ENCODE measurements around the gene GZMA.
"Not testable (repeated sequence)": the region's sequence is repeated elsewhere in the genome, so short reads cannot be mapped to it uniquely, and the experiment has no call there.

The GZMA gene

DNA sequence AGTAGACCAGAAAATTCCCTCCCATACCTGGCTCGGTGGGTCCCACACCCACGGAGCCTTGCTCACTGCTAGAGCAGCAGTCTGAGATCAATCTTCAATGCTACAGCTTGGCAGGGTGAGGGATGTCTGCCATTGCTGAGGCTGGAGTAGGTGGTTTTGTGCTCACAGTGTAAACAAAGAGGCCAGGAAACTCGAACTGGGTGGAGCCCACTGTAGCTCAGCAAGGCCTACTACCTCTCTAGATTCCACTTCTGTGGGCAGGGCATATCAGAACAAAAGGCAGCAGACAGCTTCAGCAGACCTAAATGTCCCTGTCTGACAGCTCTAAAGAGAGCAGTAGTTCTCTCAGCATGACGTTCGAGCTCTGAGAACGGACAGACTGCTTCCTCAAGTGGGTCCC is 5.6 kb upstream of the GZMA start:
- no peak for FAIRE-seq
- no peak for TF ChIP-seq POLR2A (IDR thresholded peaks at IDR 0.05; ENCODE audit: low read depth, low read length)
- no peak for DNase-seq (ENCODE audit: insufficient read length, low spot score)

DNA sequence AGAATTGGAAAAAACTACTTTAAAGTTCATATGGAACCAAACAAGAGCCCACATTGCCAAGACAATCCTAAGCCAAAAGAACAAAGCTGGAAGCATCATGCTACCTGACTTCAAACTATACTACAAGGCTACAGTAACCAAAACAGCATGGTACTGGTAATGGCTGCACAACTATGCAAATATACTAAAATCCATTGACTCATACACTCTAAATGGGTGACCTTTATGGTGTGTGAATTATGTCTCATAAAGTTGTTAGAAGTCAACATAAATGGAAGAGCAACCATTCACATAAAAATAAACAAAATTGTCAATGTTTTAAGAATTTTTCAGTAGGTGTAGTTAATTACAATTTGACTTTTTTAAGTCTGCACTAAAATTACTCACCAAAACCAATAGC is 1.3 kb upstream of the GZMA start:
- FAIRE-seq; DNase-seq (ENCODE audit: insufficient read length, low spot score): not testable (repeated sequence)

GRCh38 chr5:55101556-55102276 is 730 bp upstream of the GZMA start:
- no peak for DNase-seq (ENCODE audit: insufficient read length, low spot score)
- FAIRE-seq, result no peak
- TF ChIP-seq POLR2A (IDR thresholded peaks at IDR 0.05; ENCODE audit: low read depth, low read length), result no peak

DNA sequence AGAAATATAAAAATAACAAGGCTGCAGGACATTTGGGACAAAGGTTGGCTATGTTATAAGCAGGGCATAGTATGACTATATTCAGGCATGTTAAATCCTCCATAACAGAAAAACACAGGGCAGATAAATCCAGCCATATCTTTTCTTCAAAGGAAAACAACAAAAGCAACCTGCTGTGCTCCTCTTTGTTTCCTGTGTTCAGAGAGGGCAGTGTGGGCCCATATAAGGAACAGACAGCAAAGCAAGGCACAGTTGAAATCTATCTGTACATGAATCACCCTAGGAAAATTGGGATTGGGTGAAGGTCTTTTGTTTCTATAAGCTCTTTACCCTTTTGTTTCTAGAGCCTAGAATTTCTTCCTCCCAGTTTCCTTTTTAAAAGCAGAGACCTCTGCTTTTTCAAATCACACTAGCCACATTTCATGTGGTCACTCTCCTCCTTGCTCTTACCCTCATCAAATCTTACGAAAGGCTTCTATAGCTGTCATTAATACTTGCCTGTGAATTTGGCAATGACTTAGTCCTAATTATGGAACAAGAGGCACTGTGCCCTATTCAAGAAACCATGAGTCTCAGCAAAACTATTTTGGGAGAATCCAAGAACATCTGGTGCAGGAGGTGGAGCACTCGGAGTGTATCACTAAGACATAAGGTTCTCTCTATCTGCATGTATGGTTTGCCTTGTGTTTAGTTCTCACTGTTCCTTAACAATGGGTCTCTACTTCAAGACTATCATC is 1.8 kb downstream of the GZMA start:
- no peak for TF ChIP-seq POLR2A (IDR thresholded peaks at IDR 0.05; ENCODE audit: low read depth, low read length)
- DNase-seq (ENCODE audit: insufficient read length, low spot score) (no peak), FAIRE-seq (no peak)

DNA sequence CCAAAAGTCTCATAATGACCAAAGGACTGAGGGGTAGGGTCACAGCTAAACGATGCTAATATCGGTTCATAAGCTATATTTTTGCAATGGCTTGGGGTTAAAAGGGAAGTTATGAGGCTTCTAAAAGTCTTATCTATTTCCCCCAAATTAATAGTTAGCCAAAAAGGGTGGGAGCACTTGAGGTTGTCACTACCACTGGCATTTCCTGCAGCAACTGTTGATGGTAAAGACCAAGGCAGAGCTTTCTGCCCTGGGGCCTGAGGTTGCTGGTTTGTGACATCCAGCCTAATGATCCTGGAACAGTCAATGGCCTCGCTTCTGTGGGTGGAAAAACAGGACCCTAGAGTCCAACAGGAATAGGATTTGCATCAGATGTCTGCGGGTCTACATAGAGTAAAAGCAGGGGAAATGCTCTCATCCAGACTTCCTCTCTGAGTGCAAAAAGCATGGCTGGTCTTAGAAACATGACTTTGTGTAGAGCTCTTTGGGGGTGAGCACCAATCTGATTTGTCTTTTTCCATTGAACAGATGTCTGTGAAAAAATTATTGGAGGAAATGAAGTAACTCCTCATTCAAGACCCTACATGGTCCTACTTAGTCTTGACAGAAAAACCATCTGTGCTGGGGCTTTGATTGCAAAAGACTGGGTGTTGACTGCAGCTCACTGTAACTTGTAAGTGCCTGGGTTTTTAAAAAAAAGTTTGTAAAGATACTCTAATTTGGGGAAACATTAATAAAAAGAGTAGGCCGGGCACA is 2.7 kb downstream of the GZMA start:
- TF ChIP-seq POLR2A (IDR thresholded peaks at IDR 0.05; ENCODE audit: low read depth, low read length), result no peak
- no peak for FAIRE-seq
- no peak for DNase-seq (ENCODE audit: insufficient read length, low spot score)

DNA sequence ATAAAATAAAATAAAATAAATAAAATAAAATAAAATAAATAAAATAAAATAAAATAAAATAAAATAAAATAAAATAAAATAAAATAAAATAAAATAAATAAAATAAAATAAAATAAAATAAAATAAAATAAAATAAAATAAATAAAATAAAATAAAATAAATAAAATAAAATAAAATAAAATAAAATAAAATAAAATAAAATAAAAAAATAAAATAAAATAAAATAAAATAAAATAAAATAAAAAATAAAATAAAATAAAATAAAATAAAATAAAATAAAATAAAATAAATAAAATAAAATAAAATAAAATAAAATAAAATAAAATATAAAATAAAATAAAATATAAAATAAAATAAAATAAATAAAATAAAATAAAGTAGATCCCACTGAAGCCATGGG is 3.5 kb downstream of the GZMA start:
- not testable (repeated sequence) for DNase-seq (ENCODE audit: insufficient read length, low spot score); FAIRE-seq

DNA sequence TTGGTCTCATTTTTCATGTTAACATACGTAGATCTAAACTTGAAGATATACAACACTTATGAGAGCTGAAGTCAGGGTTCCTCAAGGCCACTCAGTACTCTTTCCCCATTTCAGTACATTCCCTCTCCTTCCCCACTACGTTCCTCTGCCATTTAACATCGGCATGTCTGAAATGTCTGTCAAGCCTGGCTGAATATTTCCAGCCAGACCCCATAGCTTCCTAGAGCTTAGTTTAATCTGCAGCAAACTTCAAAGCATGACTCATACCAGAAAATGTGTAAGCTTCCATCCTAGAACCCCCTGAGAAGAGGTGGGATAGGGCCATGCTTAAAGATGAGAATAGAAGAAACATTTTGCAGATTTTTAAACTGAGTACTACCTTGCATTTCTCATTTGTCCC is 6.2 kb downstream of the GZMA start:
- TF ChIP-seq POLR2A (IDR thresholded peaks at IDR 0.05; ENCODE audit: low read depth, low read length), result no peak
- DNase-seq (ENCODE audit: insufficient read length, low spot score) (no peak), FAIRE-seq (no peak)

DNA sequence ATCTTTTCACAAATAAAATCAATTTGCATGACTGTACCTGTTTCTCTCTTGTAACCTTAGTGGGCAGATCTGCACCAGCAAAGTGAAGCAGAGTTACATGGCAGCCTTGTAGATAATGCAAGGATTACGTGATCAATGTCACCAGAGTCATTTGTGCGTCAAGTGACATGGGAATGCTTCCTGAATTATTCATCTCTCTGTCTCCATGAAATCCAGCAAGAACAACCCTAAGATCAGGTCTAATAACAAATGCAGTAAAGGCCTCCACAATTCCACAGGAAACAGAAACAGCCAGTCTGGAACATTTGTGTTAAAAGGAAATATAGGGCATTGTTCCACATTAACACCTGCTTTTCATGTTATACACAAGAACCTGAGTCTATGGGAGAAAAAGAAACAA is 7.8 kb downstream of the GZMA start:
- FAIRE-seq (no peak), DNase-seq (ENCODE audit: insufficient read length, low spot score) (no peak)
- TF ChIP-seq POLR2A (IDR thresholded peaks at IDR 0.05; ENCODE audit: low read depth, low read length), result no peak

GRCh38 chr5:55113327-55113726 is 10.9 kb downstream of the GZMA start:
- no peak for DNase-seq (ENCODE audit: insufficient read length, low spot score)
- FAIRE-seq, result no peak
- TF ChIP-seq POLR2A (IDR thresholded peaks at IDR 0.05; ENCODE audit: low read depth, low read length), result no peak

GRCh38 chr5:55114061-55114460 is 11.6 kb downstream of the GZMA start:
- no peak for DNase-seq (ENCODE audit: insufficient read length, low spot score)
- no peak for FAIRE-seq
- TF ChIP-seq POLR2A (IDR thresholded peaks at IDR 0.05; ENCODE audit: low read depth, low read length), result no peak

GRCh38 chr5:55123365-55123764 is 20.9 kb downstream of the GZMA start:
- no peak for DNase-seq (ENCODE audit: insufficient read length, low spot score)
- no peak for FAIRE-seq
- TF ChIP-seq POLR2A (IDR thresholded peaks at IDR 0.05; ENCODE audit: low read depth, low read length), result no peak

DNA sequence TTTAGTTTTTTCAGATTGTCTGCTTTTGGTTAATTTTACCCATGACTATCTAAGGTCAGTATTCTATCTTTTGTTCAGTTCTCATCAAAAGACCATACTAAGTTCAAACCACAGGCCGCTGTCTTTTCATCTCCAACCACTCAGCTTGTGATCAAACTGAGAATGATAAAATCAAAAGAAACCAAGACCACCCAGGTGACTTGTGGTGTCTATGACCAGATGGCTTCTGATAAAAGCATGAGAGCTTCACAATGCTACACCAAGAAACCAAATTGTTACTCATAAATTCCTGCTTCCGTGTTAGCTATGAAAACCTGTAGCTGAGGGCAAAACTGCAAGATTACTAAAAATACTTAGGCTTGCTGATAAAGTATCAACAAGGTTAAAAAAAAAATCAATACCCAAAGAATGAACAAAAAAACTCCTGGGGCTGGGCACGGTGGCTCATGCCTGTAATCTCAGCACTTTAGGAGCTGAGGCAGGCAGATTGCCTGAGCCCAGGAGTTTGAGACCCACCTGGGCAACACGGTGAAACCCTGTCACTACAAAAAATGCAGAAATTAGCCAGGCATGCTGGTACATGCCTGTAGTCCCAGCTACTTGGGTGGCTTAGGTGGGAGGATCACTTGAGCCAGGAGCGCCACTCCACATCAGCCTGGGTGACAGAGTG is 31.7 kb downstream of the GZMA start:
- TF ChIP-seq POLR2A (IDR thresholded peaks at IDR 0.05; ENCODE audit: low read depth, low read length), result no peak
- FAIRE-seq (no peak), DNase-seq (ENCODE audit: insufficient read length, low spot score) (no peak)

GRCh38 chr5:55136521-55136920 is 34.1 kb downstream of the GZMA start:
- TF ChIP-seq POLR2A (IDR thresholded peaks at IDR 0.05; ENCODE audit: low read depth, low read length), result no peak
- FAIRE-seq (no peak), DNase-seq (ENCODE audit: insufficient read length, low spot score) (no peak)
